HG02610 (cell line): Measurements from ENCODE around the gene COL5A2.

Experiments
- ATAC-seq: cut with Tn5 transposase; IDR thresholded peaks from one replicate; pipeline ENCODE4 v1.9.1; 2021; ENCODE audit warnings: mild to moderate bottlenecking, moderate library complexity; ENCODE audit not compliant: unreplicated experiment

The COL5A2 gene

GRCh38 chr2:189010536-189010935, 169.0 kb downstream of the COL5A2 start:
- ATAC-seq = no peak

GRCh38 chr2:189008555-189009262, 170.9 kb downstream of the COL5A2 start:
- ATAC-seq = no peak

- ATAC-seq = no peak
Measured at GRCh38 chr2:189002079-189002478, 177.5 kb downstream of the COL5A2 start.

- ATAC-seq = no peak
Measured at GRCh38 chr2:189000221-189000620, 179.3 kb downstream of the COL5A2 start.

- no peak for ATAC-seq
Measured at GRCh38 chr2:188997263-188997662, 182.3 kb downstream of the COL5A2 start.

- ATAC-seq = no peak
Measured at GRCh38 chr2:188993247-188993646, 186.3 kb downstream of the COL5A2 start.

- no peak for ATAC-seq
Measured at GRCh38 chr2:188986839-188987238, 192.7 kb downstream of the COL5A2 start.

- no peak for ATAC-seq
Measured at GRCh38 chr2:188984680-188985079, 194.9 kb downstream of the COL5A2 start.

GRCh38 chr2:188984065-188984491, 195.5 kb downstream of the COL5A2 start:
- ATAC-seq = no peak

- no peak for ATAC-seq
Measured at GRCh38 chr2:188983427-188984064, 196.0 kb downstream of the COL5A2 start.
